NCI-H128 (cell line): ENCODE data around the gene PFKFB3.
"Not testable (repeated sequence)": the region's sequence is repeated elsewhere in the genome, so short reads cannot be mapped to it uniquely, and the experiment has no call there.

Source experiments
- DNase-seq: peaks from one replicate; lab custom pipeline; 2025; ENCODE audit not compliant: unreplicated experiment; lab: John Stamatoyannopoulos, UW

The PFKFB3 gene

DNA sequence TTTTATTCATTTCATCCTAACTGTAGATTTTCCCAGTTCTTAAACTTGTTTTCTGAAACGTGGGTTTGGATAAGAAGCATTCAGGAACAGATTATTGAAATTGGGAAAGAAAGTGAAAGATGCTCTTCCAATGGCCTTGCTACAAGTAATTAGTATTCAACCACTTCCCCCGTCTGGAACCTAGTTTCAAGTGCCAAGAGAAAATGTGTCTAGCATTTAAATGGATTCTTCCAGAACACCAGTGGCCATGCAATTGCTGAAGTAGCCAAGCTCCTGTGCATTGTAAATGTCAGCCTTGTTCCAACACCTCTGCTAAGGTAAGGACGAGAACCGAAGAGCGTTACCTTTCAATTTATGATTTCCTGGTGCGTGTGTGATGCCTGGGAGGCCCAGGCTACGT is 68.2 kb downstream of the PFKFB3 start:
- DNase-seq: no peak

GRCh38 chr10:6271663-6272062 is 68.9 kb downstream of the PFKFB3 start:
- no peak for DNase-seq

DNA sequence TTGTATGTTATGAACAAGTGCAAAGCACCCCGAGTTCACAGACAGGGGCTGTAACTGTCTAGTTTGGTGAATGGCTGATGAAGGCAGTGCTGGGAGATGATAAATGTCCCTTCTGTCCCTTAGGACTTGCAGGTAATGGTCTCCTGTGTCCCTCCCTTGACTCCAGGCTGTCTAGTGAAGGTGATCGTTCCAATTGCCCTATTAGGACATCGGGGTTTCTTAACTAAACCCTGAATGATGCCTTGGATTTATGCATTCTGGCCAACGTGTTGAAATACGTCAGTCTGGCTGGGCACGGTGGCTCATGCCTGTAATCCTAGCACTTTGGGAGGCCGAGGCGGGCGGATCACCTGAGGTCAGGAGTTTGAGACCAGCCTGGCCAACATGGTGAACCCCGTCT is 69.4 kb downstream of the PFKFB3 start:
- DNase-seq: no peak

- no peak for DNase-seq
These were observed 70.6 kb downstream of the PFKFB3 start for GRCh38 chr10:6273351-6273750.

GRCh38 chr10:6274040-6274439 is 71.3 kb downstream of the PFKFB3 start:
- no peak for DNase-seq

GRCh38 chr10:6274484-6274883 is 71.8 kb downstream of the PFKFB3 start:
- DNase-seq: no peak

DNA sequence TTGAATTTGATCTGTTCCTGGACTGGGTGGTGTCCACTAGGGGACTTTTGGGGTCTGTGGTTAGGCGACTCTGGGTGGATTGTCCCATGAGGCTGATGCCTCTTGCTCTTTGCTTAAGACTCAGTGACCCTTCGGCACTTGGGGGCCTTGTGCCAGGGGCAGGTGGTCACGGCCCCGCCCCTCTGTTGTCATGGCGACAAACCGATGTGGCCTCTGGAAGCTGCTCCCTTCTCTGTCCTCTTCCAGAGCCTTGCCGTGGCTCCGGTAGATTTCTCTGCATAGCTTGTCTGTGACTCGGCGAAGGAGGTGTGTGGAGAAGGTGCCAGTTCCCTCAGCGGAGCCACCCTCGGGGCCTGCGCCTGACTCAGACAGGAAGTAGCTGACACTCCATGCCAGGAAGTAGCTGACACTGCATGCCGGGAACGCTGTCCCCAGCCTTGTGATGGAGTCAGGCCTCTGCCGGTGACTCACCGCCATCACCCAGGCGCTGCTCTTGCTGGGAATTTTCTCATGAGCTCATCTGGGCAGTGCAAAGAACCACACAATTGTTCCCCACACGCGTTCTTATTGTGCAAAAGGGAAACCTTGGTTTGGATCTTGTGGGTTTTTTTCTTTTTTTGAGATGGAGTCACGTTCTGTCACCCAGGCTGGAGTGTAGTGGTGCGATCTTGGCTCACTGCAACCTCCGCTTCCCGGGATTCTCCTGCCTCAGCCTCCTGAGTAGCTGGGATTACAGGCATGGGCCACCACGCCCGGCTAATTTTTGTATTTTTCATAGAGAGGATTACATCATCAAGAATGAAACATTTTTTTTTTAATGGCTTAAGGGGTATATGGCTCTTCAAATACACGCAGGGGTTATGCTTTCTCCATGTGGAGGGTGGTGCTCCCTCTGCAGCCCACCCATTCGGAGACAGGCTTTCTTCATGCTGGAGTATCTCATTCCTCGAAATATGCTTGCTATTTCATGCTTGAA is 72.6 kb downstream of the PFKFB3 start:
- DNase-seq: no peak

- no peak for DNase-seq
These were observed 73.6 kb downstream of the PFKFB3 start for GRCh38 chr10:6276356-6276755.

DNA sequence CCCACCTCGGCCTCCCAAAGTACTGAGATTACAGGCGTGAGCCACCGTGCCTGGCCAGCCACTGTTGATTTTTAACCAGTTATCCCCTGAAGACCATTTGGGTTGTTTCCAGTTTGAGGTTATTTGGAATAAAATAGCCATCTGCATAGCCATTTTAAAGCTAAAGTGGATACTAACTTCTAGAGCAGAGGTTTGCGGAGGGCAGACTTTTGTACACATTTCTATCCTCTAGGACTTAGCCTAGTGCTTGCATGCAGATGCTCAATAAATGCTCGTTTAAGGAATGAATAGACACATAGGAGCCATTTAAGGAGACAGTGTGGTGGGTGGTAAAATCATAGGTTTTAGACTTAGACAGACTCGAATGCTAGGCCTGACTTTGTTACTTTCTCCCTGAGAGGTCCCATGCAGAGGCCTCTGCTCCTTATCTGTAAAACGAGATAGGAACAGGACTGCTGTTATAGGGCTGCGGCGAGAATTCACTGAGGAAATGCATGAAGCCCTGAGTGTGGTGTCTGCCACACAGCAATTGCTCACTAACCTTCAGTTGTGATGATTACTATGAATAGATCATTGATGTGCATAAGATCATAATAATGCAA is 75.9 kb downstream of the PFKFB3 start:
- no peak for DNase-seq

DNA sequence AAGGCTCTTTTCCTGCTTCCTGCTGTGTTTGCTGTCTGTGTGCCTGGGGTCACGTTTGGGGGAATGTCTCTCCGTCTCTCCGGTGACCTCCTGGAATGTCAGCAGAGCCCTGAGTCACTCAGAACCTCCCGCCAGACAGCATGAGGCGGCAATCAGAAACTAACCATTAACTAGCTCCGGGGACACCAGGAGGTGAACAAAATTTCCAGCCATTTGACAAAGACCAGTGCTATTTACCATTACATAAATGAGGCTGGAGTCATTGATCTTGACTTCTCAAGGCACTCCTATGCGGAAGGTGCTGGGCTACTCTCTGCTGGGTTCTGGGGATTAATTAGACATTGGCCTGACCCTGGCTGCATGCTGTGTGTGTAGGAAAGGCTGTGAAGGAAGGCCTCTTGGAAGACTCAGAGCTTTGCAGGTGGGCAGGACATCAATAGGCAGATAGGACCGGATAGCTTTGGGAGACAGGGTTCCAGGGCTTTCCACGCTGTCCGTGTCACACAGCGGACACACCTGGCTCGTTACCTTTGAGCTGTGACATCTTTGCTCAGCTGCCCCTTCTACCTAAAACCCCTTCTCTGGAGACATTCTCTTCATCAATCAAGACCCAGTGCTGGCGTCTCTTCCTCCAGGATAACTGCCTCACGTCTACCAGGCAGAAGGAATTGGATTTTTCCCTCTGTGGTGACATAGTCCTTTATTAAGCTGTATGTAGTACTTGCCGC is 77.0 kb downstream of the PFKFB3 start:
- DNase-seq: no peak

GRCh38 chr10:6280291-6280690 is 77.6 kb downstream of the PFKFB3 start:
- no peak for DNase-seq

DNA sequence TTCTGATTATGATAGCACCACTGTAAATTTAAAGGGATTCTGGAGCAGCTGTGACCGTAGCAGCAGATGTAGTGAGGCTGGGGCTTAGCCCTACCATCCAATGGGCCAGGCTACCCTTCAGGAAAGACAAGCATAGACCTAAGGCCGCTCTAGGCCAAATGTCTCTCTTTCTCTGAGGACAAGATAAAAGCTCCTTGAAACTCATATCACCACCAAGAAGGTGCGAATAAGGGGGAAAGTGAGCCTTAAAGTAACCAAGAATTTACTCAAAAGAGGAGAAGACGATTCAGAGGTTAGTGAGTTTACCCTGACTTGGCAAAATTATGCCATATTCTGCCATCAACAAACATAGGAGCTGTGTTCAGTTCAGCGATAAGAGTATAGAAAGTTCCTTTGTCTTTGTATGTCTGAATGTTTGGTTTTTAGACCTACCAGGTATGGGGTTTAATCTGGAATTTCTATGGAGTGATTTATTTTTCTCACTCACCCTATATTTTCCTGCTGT is 79.8 kb downstream of the PFKFB3 start:
- no peak for DNase-seq

DNA sequence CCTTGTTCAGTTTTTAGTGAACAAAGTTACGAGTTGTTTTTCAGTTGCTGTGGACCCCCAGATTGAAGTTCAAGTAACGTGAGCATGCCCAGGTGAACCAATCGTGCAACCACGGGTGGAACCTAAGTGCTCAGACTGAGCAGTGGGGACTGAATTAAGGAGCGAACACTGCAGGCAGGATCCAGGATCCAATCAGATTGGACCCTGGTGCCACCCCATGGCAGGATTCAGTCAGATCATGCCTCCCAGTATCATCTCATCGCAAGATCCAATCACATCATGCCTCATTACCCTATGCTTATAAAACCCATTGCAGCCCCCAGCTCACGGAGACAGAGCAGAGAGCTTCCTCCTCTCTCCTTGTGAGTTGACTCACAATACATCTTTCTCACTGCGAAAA is 80.9 kb downstream of the PFKFB3 start:
- no peak for DNase-seq

- DNase-seq: not testable (repeated sequence)
These were observed 87.9 kb downstream of the PFKFB3 start for GRCh38 chr10:6290621-6291020.

DNA sequence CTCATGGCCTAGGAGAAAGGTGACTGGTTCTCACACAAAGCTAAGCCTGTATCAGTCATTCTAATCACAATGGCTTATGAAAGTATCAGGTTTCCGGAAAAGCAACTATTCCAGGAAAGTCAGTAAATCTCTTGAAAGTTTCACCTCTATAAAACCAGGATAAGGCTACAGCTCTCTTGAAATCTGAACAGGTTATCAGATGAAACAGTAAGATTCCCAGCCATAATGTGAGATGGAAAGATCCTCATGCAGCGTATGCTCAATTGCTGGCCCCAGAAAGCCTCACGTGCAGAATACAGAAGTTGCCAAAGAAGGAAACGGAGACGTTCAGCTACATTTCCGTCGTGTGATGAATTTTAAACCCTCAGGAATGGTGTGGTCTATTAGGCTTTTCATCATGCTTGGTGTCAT is 90.0 kb downstream of the PFKFB3 start:
- no peak for DNase-seq

DNA sequence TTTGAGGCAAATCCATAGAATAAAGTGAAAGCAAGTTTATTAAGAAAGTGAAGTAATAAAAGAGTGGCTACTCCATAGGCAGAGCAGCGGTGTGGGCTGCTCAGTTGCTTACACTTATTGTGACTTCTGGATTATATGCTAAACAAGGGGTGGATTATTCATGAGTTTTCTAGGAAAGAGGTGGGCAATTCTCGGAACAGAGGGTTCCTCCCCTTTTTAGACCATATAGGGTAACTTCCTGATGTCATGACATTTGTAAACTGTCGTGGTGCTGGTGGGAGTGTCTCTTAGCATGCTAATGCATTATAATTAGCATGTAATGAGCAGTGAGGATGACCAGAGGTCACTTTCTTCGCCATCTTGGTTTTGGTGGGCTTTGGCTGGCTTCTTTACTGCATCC is 93.7 kb downstream of the PFKFB3 start:
- not testable (repeated sequence) for DNase-seq

- DNase-seq: no peak
These were observed 94.1 kb downstream of the PFKFB3 start for GRCh38 chr10:6296828-6297251.

- DNase-seq: no peak
These were observed 94.8 kb downstream of the PFKFB3 start for GRCh38 chr10:6297522-6297921.

- no peak for DNase-seq
These were observed 95.2 kb downstream of the PFKFB3 start for GRCh38 chr10:6297951-6298381.

GRCh38 chr10:6298428-6298827 is 95.7 kb downstream of the PFKFB3 start:
- no peak for DNase-seq

- no peak for DNase-seq
These were observed 96.5 kb downstream of the PFKFB3 start for GRCh38 chr10:6299234-6299633.

DNA sequence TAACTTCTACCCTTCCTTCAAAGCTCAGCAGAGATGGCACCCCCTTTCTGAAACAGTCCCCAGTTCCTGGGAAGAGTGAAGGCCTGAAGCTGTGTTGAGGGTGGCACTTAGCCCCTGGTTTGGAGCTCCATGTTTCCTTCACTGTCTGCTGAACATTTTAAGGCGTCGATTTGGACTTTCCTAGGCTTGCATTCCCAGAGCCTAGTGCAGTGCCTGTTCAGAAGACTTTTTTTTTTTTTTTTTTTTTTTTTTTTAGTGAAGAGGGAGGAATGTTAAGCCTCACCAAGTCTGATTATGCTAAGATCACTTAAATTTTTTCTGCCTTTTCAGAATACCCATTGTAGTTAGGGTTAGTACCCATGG is 97.0 kb downstream of the PFKFB3 start:
- DNase-seq: no peak
